HUES48 (cell line): ENCODE results near the gene ADAR.

Experiments used
- H3K27ac ChIP-seq: one replicate; pipeline ENCODE4 v1.7.0; 2013; ENCODE audit warnings: low read depth, low read length, inconsistent platforms
- H3K27me3 ChIP-seq: 2 replicates; pipeline ENCODE4 v1.6.1; 2013; ENCODE audit warnings: mild to moderate bottlenecking, low read length; ENCODE audit not compliant: control insufficient read depth, insufficient read depth
- H3K36me3 ChIP-seq: 2 replicates; pipeline ENCODE4 v1.6.1; 2013; ENCODE audit warnings: low read length; ENCODE audit not compliant: control insufficient read depth, insufficient read depth
- H3K4me1 ChIP-seq: 2 replicates; pipeline ENCODE4 v1.6.1; 2013; ENCODE audit warnings: mild to moderate bottlenecking, low read length; ENCODE audit not compliant: control insufficient read depth, insufficient read depth
- H3K4me3 ChIP-seq: 2 replicates; pipeline ENCODE4 v1.5.1; 2013; ENCODE audit warnings: mild to moderate bottlenecking, low read depth, low read length
- H3K9ac ChIP-seq: 2 replicates; pipeline ENCODE4 v1.6.1; 2013; ENCODE audit warnings: mild to moderate bottlenecking, low read depth, low read length, moderate library complexity
- H3K9me3 ChIP-seq: 2 replicates; pipeline ENCODE4 v1.6.1; 2013; ENCODE audit warnings: low read length; ENCODE audit not compliant: control insufficient read depth, insufficient read depth

Gene ADAR

GRCh38 chr1:154582885-154583284 lies 25.1 kb downstream of the ADAR start:
- no peaks in the 10 kb centered on the region for H3K4me1 ChIP-seq
- no peak overlapping the region for H3K4me3 ChIP-seq
- H3K27ac ChIP-seq, result no peak overlapping the region
- no peaks in the 10 kb centered on the region for H3K9me3 ChIP-seq
- no peaks in the 10 kb centered on the region for H3K27me3 ChIP-seq
- no peak overlapping the region for H3K9ac ChIP-seq
- peaks cover 98% of the 10 kb centered on the region for H3K36me3 ChIP-seq

DNA sequence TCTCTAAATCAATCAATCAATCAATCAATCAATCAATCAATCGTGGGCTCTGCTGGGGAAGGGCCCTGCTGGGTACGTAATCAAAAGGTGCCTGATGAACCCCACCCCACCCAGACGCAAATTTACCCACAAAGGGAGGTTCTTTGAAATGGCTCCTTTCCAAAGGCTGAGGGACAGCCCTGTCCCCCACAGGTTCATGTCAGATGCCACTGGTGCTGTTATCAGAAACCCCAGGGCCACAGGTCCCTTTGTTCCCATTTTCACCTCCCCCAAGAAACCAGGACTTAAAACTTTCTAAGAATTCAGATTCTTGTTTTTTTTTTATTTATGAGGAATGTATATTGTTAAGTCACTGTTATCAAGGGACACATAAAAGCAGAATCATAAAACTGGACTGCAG lies 26.2 kb downstream of the ADAR start:
- Histone ChIP-seq H3K9me3 (no peaks in the 10 kb centered on the region), H3K27ac (no peak overlapping the region), H3K27me3 (no peaks in the 10 kb centered on the region), H3K4me3 (no peak overlapping the region), H3K9ac (no peak overlapping the region), H3K4me1 (no peaks in the 10 kb centered on the region), H3K36me3 (peaks cover 88% of the 10 kb centered on the region)

- H3K9me3 ChIP-seq, result no peaks in the 10 kb centered on the region
- peaks cover 64% of the 10 kb centered on the region for H3K36me3 ChIP-seq
- H3K4me1 ChIP-seq, result peaks cover 4% of the 10 kb centered on the region; the same call in 1 of the 2 replicates
- H3K9ac ChIP-seq, result no peak overlapping the region
- no peaks in the 10 kb centered on the region for H3K27me3 ChIP-seq
- H3K27ac ChIP-seq, result no peak overlapping the region
- no peak overlapping the region for H3K4me3 ChIP-seq
Observed at GRCh38 chr1:154579374-154579773, 28.6 kb downstream of the ADAR start.

DNA sequence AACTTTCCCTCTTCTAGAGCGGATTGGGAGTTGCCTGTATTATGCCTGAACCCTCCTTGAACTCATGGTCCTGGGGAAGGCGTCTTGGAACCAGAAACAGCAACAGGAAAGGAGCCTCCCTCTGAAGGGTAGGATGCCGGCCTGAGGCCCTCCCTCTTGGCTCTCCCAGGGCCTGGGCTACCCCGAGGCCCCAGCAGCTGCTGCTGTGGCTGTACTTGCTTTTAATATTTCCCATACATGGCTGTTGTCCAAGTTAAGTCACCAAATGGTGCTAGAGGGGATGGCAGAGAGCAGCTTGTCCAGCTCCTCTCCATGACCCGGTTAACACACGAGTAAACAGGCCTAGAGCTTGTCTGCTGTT lies 29.9 kb downstream of the ADAR start:
- no peaks in the 10 kb centered on the region for H3K9me3 ChIP-seq
- peaks cover 5% of the 10 kb centered on the region; the same call in 1 of the 2 replicates for H3K4me1 ChIP-seq
- peaks cover 50% of the 10 kb centered on the region for H3K36me3 ChIP-seq
- H3K4me3 ChIP-seq, result no peak overlapping the region
- H3K27me3 ChIP-seq, result no peaks in the 10 kb centered on the region
- H3K27ac ChIP-seq, result no peak overlapping the region
- no peak overlapping the region for H3K9ac ChIP-seq

DNA sequence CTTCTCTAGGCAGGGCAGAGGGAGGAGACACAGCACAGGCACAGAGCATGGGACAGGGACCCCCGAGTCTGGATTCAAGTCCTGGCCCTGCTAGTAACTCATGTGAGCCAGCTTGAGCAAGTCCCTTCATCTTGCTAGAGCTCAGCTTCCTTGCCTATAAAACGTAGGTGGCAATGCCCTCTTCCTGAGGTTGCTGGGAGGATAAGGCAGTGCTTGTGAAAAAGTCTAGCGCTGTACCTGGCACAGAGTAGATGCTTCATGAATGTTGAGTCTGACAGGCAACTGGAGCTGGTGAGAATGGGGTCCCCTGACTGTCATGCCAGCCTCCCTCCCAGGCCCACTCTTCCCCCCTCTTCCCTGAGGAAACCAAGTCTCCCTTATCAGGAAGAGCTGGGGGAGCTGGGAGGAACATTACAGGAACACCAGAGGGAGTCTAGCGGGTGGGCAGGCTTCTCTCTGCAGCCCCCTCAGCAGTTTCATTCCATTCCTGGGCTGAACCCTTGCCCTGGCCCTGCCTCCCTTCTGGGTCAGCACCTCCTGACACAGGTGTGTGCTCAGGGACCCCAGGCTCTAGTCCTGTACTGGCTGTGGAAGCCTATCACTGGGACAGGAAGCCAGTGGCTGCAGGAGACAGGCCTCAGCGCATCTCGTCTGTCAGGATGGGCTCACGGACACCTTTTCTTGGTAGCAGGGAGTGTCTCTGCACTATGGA lies 30.5 kb downstream of the ADAR start:
- peaks cover 5% of the 10 kb centered on the region; the same call in 1 of the 2 replicates for H3K4me1 ChIP-seq
- H3K9me3 ChIP-seq, result no peaks in the 10 kb centered on the region
- no peak overlapping the region for H3K4me3 ChIP-seq
- H3K27me3 ChIP-seq, result no peaks in the 10 kb centered on the region
- H3K36me3 ChIP-seq, result peaks cover 45% of the 10 kb centered on the region
- no peak overlapping the region for H3K9ac ChIP-seq
- H3K27ac ChIP-seq, result no peak overlapping the region

DNA sequence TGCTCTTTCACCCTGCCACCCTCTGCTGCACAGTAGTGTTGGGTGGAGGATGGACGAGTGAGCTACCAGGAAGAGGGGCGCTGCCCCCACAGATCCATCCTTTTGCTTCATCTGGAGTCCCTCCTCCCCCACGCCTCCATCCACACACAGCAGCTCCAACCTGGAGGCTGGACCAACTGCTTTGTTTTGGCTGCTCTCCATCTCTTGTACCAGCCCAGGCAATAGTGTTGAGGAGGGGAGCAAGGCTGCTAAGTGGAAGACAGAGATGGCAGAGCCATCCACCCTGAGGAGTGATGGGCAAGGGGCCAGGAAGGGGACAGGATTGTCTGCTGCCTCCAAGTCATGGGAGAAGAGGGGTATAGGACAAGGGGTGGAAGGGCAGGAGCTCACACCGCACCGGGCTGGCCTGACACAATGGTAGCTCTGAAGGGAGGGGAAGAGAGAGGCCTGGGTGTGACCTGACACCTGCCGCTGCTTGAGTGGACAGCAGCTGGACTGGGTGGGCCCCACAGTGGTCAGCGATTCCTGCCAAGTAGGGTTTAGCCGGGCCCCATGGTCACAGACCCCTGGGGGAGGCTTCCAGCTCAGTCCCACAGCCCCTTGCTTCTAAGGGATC lies 31.9 kb downstream of the ADAR start:
- H3K4me1 ChIP-seq, result peaks cover 9% of the 10 kb centered on the region; the same call in 1 of the 2 replicates

GRCh38 chr1:154575147-154575927 lies 32.6 kb downstream of the ADAR start:
- H3K36me3 ChIP-seq, result peaks cover 26% of the 10 kb centered on the region
- no peaks in the 10 kb centered on the region for H3K9me3 ChIP-seq
- H3K27me3 ChIP-seq, result no peaks in the 10 kb centered on the region
- no peak overlapping the region for H3K9ac ChIP-seq
- peaks cover 9% of the 10 kb centered on the region; the same call in 1 of the 2 replicates for H3K4me1 ChIP-seq
- H3K4me3 ChIP-seq, result no peak overlapping the region
- no peak overlapping the region for H3K27ac ChIP-seq

More for the DNA sequence above, 31.9 kb downstream of the ADAR start:
- no peak overlapping the region for H3K4me3 ChIP-seq
- no peaks in the 10 kb centered on the region for H3K9me3 ChIP-seq
- no peak overlapping the region for H3K27ac ChIP-seq
- H3K27me3 ChIP-seq, result no peaks in the 10 kb centered on the region
- no peak overlapping the region for H3K9ac ChIP-seq
- peaks cover 33% of the 10 kb centered on the region for H3K36me3 ChIP-seq

DNA sequence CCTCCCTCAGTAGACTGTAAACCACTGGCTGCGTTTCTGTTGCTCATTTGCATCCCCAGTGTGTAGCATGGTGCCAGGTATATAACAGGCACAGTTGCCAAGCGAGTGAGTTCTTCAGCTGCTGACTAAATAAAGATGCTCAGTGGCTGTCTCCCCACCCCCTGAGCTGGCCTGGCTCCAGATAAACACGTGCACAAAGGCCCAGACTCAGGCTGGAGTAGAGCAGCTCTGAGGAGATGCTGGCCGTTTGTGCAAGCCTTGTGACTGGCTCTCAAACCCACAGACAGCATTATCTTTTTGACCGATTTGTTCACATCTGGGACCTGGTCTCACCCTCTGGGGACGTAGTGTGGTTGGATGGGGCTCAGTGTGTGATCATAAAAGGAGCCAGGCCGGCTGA lies 33.3 kb downstream of the ADAR start:
- H3K27ac ChIP-seq, result no peak overlapping the region
- no peaks in the 10 kb centered on the region for H3K27me3 ChIP-seq
- no peak overlapping the region for H3K4me3 ChIP-seq
- no peaks in the 10 kb centered on the region for H3K9me3 ChIP-seq
- no peak overlapping the region for H3K9ac ChIP-seq
- peaks cover 19% of the 10 kb centered on the region for H3K36me3 ChIP-seq
- H3K4me1 ChIP-seq, result peaks cover 9% of the 10 kb centered on the region; the same call in 1 of the 2 replicates

GRCh38 chr1:154573168-154573510 lies 34.8 kb downstream of the ADAR start:
- Histone ChIP-seq H3K4me3 (no peak overlapping the region), H3K9ac (no peak overlapping the region), H3K27ac (no peak overlapping the region), H3K36me3 (peaks cover 4% of the 10 kb centered on the region; the same call in 1 of the 2 replicates), H3K9me3 (no peaks in the 10 kb centered on the region), H3K4me1 (peaks cover 10% of the 10 kb centered on the region; the same call in 1 of the 2 replicates), H3K27me3 (peaks cover 3% of the 10 kb centered on the region; the same call in 1 of the 2 replicates)

GRCh38 chr1:154572468-154573167 lies 35.4 kb downstream of the ADAR start:
- no peak overlapping the region for H3K4me3 ChIP-seq
- peaks cover 3% of the 10 kb centered on the region; the same call in 1 of the 2 replicates for H3K27me3 ChIP-seq
- H3K27ac ChIP-seq, result no peak overlapping the region
- no peaks in the 10 kb centered on the region for H3K36me3 ChIP-seq
- no peak overlapping the region for H3K9ac ChIP-seq
- no peaks in the 10 kb centered on the region for H3K9me3 ChIP-seq
- H3K4me1 ChIP-seq, result peaks cover 12% of the 10 kb centered on the region; the same call in 1 of the 2 replicates
